NCI-H526 (cell line): Measurements from ENCODE around the gene SCGB1C1.

Source experiments
- DNase-seq, 2 experiments: peaks; one replicate each; lab custom pipeline; 2025; lab: John Stamatoyannopoulos, UW

Gene SCGB1C1

GRCh38 chr11:205221-206001 lies 12.5 kb downstream of the SCGB1C1 start:
- DNase-seq = no peak

- no peak for DNase-seq
These were observed 13.1 kb downstream of the SCGB1C1 start for GRCh38 chr11:206002-206384.

GRCh38 chr11:206526-207207 lies 13.8 kb downstream of the SCGB1C1 start:
- DNase-seq = peak in 1 of 2 experiments; percentile 56

GRCh38 chr11:207208-207862 lies 14.5 kb downstream of the SCGB1C1 start, which contains the start of the genes BET1L and RIC8A:
Gene BET1L (minus strand): TSS chr11:207399. CDS start chr11:207321, 78 bp downstream.
Gene RIC8A (plus strand): TSS chr11:207708. CDS start chr11:208855, 1,147 bp downstream.
- peak; percentile 96 to 98 for DNase-seq

- peak in 1 of 2 experiments; percentile 80 for DNase-seq
These were observed 14.9 kb downstream of the SCGB1C1 start for GRCh38 chr11:207863-208180.

- peak in 1 of 2 experiments; percentile 89 for DNase-seq
These were observed 15.5 kb downstream of the SCGB1C1 start for GRCh38 chr11:208181-208916.

DNA sequence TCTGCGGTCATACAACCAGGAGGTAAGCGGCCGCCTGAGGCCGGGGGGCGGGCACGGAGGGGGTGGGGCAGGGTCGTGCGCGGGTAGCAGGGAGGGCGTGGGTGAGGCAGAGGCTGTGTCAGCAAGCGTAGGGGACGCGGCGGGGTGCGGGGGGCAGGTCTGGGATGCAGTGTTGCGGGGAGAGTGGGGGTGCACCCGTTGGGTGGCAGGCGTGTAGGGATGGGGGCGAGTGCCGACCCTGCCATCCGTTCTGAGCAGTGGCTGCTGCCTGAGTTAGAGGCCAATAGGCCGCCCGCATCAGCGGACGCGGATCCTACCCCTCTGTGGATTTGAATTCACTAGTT lies 16.0 kb downstream of the SCGB1C1 start:
- DNase-seq = peak in 1 of 2 experiments; percentile 25

GRCh38 chr11:209275-210121 lies 16.6 kb downstream of the SCGB1C1 start:
- DNase-seq = no peak

DNA sequence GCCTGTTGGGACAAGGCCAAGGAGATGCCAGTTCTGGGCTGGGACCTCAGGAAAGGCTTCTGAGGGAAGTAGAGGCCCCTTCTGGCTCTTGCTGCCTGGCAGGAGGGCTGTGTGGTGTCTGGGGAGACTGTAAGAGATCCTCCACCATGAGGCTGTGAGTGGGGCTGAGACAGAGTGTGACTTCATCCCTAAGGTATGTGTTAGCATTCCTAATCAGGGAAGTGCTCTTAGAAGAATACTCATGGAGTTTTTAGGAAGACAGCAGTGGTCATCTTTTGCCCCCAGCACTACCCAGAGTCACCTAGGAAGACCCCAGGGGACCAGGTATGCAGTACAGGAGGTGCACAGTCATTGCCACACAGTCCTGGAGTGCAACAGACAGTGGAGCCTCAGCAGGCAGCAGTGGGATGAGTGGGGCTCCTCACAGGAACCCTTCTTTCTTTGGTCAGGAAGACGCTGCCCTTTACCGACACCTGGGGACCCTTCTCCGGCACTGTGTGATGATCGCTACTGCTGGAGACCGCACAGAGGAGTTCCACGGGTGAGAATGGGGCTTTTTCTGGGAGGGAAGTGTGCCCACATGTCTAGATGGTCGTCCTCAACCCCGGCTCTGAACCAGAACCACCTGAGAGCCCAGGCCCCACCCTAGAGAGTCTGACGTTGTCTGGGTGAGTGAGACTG lies 17.4 kb downstream of the SCGB1C1 start:
- no peak for DNase-seq

DNA sequence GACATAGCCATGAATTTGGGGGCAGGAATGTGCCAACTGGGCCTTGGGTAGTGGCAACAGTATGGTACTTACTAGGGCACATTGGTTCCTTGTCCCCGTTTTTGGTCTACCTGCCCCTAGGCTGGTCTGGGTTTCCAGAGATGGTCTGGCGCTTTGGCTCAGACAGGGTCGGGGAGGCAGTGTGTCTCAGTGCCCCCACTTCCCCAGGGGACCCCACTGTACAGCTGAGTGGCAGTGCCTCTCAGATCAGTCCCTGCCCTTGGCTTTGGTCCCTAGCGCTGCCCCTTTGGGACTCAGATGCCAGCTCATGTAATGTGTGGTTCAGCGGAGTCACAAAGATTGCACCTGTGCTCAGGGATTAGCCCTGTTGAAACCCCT lies 17.9 kb downstream of the SCGB1C1 start:
- DNase-seq = no peak

DNA sequence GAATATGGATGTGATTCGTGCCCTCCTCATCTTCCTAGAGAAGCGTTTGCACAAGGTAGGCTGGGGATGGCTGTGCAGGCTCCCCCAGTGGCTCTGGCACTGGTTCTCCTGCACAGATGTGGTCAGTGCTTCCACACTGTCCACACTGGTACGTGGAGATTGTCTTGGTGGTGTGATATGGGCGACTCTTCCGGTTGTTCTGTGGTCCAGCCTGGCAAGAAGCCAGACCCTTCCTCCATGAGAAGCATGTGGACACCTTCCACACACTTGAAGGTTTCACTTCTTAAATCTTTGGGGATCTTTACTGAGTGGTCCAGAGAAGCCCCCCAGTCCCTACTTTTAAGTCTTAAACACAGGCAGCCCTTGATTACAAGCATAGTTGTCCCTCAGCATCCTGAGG lies 18.4 kb downstream of the SCGB1C1 start:
- no peak for DNase-seq

GRCh38 chr11:211741-212140 lies 18.9 kb downstream of the SCGB1C1 start:
- no peak for DNase-seq

DNA sequence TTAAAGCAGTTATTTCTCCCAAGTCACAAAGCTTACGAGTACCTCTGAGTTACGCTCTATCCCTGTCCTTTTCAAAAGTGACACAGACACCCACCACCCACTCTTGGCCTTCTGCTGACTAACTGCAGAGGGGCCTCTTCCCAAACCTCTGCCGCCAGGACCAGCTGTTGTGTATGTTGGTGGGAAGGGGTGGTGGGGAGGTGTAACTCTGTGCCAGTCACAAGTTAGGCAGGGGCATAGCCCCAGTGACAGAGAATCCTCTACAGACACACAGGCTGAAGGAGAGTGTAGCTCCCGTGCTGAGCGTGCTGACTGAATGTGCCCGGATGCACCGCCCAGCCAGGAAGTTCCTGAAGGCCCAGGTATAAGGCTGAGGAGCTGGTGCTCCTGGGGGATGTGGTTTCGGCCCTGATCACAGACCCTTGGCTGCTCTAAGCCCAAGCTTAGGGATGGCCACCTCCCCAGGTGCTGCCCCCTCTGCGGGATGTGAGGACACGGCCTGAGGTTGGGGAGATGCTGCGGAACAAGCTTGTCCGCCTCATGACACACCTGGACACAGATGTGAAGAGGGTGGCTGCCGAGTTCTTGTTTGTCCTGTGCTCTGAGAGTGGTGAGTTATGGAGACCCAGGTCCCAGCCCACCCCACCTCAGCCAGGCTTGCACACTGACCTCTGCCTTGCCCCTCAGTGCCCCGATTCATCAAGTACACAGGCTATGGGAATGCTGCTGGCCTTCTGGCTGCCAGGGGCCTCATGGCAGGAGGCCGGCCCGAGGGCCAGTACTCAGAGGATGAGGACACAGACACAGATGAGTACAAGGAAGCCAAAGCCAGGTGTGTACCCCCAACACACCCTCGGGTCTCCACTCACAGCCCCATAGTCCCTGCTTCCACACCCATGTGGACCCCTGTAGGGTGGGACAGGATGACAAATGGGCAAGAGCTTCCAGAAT lies 19.5 kb downstream of the SCGB1C1 start:
- DNase-seq = no peak

DNA sequence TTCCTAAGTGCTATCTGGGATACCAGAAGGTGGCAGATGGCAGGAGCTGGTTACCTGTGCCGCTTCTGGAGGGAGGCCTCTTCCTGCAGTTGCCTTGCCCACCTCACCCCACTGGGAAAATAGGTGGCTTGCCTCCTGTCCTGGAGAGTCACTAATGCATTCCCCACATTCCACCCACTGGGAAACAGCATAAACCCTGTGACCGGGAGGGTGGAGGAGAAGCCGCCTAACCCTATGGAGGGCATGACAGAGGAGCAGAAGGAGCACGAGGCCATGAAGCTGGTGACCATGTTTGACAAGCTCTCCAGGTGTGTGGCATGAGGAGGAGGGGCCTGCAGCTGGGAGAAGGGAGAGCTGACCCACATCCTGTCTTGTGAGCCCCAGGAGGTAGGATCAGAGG lies 20.2 kb downstream of the SCGB1C1 start:
- no peak for DNase-seq

DNA sequence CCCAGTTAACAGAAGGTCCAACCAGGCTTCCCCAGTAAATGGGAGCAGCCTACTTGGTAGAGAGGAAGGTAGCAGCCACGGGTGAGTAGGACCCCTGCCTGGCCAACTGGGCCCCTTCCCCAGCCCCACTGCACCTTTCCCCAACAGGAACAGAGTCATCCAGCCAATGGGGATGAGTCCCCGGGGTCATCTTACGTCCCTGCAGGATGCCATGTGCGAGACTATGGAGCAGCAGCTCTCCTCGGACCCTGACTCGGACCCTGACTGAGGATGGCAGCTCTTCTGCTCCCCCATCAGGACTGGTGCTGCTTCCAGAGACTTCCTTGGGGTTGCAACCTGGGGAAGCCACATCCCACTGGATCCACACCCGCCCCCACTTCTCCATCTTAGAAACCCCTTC lies 21.2 kb downstream of the SCGB1C1 start:
- no peak for DNase-seq

DNA sequence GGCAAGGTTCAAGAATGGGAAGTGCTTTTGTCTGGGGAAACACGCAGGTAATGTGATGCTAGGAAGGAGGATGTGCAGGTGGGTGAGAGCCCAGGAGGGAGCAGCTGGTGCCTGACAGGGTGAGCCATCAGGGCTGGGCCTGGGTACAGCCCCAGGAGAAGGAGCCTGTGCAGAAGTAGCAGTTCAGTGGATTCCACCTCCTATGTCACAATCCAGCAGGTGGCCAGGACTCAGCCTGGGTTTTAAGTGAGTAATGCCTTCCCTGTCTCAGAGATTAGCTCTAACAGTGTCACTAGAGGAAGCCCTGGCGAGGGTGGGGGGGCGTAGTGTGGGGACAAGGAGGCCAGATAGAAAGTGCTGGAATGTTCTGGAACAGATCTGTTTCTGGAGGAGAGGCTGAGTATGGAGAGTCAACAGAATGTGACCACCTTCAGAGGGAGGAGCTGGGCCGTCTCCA lies 22.7 kb downstream of the SCGB1C1 start:
- DNase-seq = peak in 1 of 2 experiments; percentile 21

- DNase-seq = peak; percentile 81 to 87
These were observed 23.4 kb downstream of the SCGB1C1 start for GRCh38 chr11:216081-216974.

DNA sequence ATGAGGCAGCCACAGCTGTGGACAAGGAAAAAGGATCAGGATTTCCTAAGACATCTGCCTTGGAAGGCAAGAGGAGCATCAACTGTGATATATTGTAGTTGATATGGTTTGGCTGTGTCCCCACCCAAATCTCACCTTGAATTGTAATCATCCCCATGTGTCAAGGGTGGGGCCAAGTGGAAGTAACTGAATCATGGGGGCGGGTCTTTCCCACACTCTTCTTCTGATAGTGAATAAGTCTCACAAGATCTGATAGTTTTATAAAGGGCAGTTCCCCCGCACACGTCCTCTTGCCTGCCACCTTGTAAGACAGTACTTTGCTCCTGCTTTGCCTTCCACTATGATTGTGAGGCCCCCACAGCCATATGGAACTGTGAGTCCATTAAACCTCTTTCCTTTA lies 24.8 kb downstream of the SCGB1C1 start:
- DNase-seq = no peak
